Neutrophil (primary cell): ENCODE results near the gene NOTCH3.

ENCODE experiments used
- H3K27ac ChIP-seq: fragments of 200-600 bp; sonication (generic); 2 replicates; pipeline ENCODE4 v1.5.1; 2016; ENCODE audit warnings: mild to moderate bottlenecking, moderate library complexity
- H3K27me3 ChIP-seq: fragments of 200-600 bp; sonication (generic); 2 replicates; pipeline ENCODE4 v1.6.0; 2016; ENCODE audit warnings: mild to moderate bottlenecking
- H3K36me3 ChIP-seq: fragments of 200-600 bp; sonication (generic); 2 replicates; pipeline ENCODE4 v1.5.1; 2017
- H3K4me1 ChIP-seq, 2 experiments: fragments of 200-600 bp in 1 of 2; sonication (generic) in 1 of 2; 1 replicate in 1 of 2; 2 replicates in 1 of 2; pipeline versions ENCODE4 v1.5.1 to v1.6.1; 2013 to 2016; ENCODE audit warnings: low read depth in 1 of 2, low read length in 1 of 2, mild to moderate bottlenecking in 1 of 2, moderate library complexity in 1 of 2; ENCODE audit not compliant: control insufficient read depth in 1 of 2, insufficient read depth in 1 of 2
- H3K4me3 ChIP-seq, 2 experiments: fragments of 200-600 bp in 1 of 2; sonication (generic) in 1 of 2; 1 replicate in 1 of 2; 2 replicates in 1 of 2; pipeline ENCODE4 v1.5.1; 2013 to 2016; ENCODE audit warnings: low read depth in 1 of 2, low read length in 1 of 2, mild to moderate bottlenecking in 1 of 2, moderate library complexity in 1 of 2
- H3K9me3 ChIP-seq: fragments of 200-600 bp; sonication (generic); 2 replicates; pipeline ENCODE4 v1.5.1; 2016
- TF ChIP-seq, protein P1 (sequence below): fragments of 200-600 bp; sonication (generic); IDR thresholded peaks from 2 replicates; pipeline ENCODE4 v1.5.1; 2016; ENCODE audit warnings: antibody characterized with exemption

The NOTCH3 gene

DNA sequence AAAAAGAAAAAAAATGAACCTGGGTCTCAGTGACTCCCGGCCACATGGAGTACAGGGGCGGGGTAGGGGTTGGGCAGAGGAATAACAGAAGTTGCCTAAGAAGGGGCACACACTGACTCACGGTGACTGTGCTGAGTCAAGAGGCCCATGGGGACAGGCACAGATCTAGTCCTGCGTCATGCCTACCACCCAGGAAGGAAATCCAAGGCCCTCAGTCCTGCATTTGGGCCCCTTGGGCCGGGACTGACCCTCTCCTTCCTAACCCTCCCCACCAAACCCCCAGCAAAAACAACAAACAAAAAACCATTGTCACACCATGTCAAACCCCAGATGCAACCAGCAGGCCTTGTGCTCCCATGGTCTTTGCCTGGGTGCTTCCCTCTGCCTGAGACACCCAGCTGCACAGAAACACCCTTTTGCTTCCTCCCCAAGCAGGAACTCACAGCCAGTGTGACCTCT lies 9.6 kb upstream of the NOTCH3 start:
- peak overlapping the region; percentile 96 for H3K27ac ChIP-seq

DNA sequence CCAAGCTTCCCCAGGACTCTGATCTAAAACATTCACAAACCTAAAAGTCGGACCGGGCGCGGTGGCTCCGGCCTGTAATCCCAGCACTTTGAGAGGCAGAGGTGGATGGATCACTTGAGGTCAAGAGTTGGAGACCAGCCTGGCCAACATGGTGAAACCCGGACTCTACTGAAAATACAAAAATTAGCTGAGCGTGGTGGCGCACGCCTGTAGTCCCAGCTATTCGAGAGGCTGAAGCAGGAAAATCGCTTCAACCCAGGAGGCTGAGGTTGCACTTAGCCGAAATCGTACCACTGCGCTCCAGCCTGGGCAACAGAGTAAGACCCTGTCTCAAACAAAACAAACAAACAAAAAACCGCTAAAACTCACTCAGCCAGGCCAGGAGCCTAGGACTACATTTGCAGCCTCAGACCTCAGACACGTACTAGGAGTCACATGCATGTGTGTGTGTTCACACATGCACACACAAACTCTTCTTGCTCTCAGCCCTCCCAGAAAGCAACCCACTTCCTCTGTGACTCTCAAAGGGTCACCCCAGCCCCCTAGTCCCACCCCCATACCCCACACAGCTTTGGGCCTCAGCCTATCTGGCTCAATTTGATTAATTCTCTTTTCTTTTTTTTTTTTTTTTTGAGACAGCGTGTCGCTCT lies 704 bp upstream of the NOTCH3 start:
- no peaks in the 10 kb centered on the region for H3K9me3 ChIP-seq
- H3K27ac ChIP-seq: no peak overlapping the region
- H3K27me3 ChIP-seq: peaks cover 90% of the 10 kb centered on the region
- TF ChIP-seq, protein P1, sequence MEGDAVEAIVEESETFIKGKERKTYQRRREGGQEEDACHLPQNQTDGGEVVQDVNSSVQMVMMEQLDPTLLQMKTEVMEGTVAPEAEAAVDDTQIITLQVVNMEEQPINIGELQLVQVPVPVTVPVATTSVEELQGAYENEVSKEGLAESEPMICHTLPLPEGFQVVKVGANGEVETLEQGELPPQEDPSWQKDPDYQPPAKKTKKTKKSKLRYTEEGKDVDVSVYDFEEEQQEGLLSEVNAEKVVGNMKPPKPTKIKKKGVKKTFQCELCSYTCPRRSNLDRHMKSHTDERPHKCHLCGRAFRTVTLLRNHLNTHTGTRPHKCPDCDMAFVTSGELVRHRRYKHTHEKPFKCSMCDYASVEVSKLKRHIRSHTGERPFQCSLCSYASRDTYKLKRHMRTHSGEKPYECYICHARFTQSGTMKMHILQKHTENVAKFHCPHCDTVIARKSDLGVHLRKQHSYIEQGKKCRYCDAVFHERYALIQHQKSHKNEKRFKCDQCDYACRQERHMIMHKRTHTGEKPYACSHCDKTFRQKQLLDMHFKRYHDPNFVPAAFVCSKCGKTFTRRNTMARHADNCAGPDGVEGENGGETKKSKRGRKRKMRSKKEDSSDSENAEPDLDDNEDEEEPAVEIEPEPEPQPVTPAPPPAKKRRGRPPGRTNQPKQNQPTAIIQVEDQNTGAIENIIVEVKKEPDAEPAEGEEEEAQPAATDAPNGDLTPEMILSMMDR: no peak
- no peak overlapping the region for H3K4me3 ChIP-seq
- H3K4me1 ChIP-seq: no peaks in the 10 kb centered on the region
- H3K36me3 ChIP-seq: no peaks in the 10 kb centered on the region

More for the DNA sequence above, 9.6 kb upstream of the NOTCH3 start:
- Histone ChIP-seq H3K36me3 (no peaks in the 10 kb centered on the region), H3K27me3 (peaks cover 12% of the 10 kb centered on the region), H3K4me1 (peaks cover 26% of the 10 kb centered on the region in 2 experiments), H3K4me3 (peak overlapping the region; percentile 15 to 32), H3K9me3 (no peaks in the 10 kb centered on the region)
- TF ChIP-seq, protein P1: no peak

DNA sequence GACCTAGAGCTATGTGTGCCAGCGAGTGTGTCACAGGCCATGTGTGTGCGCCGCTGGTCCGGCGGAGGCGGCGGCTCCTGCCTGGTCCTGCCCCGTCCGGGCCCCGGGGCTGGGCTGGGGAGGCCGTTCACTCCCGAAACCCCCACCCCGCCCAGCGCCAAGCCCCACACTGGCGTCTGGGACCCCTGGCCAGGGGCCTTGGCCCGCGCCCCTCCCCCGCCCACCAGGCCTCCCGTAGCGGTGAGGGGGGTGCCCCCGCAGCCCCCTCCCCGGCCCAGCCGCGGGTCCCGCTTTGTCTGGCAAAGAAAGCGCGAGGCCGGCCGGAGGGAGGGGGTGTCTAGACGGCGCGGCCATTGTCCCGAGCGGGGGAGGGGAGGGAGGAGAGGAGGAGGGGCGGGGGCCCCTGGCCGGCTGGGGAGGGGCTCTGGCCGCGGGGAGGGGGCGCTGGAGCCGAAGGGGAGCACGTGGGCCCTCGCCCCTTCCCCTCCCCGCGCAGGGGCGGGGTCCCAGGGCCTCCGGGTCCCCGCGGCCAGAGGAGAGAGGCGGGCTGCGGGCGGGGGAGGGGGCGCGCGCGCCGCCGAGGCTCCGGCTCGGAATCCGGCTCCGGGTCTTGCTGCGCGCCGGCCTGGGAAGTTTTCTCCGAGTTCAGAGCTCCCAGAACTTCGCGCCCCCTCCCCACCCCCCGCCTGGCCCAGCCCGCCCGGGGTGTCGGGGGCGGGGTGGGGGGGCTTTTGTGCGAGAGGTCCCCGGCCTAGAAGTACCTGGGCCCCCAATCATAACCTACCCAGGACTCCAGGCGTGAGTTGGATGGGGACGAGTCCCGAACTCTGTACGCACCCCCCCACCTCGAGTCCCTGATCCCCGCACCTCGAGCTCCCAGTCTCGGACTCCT lies 888 bp downstream of the NOTCH3 start:
- no peak overlapping the region for H3K4me3 ChIP-seq
- TF ChIP-seq, protein P1: no peak
- peaks cover 91% of the 10 kb centered on the region for H3K27me3 ChIP-seq
- H3K27ac ChIP-seq: no peak overlapping the region
- no peaks in the 10 kb centered on the region for H3K4me1 ChIP-seq
- H3K9me3 ChIP-seq: no peaks in the 10 kb centered on the region
- no peaks in the 10 kb centered on the region for H3K36me3 ChIP-seq

DNA sequence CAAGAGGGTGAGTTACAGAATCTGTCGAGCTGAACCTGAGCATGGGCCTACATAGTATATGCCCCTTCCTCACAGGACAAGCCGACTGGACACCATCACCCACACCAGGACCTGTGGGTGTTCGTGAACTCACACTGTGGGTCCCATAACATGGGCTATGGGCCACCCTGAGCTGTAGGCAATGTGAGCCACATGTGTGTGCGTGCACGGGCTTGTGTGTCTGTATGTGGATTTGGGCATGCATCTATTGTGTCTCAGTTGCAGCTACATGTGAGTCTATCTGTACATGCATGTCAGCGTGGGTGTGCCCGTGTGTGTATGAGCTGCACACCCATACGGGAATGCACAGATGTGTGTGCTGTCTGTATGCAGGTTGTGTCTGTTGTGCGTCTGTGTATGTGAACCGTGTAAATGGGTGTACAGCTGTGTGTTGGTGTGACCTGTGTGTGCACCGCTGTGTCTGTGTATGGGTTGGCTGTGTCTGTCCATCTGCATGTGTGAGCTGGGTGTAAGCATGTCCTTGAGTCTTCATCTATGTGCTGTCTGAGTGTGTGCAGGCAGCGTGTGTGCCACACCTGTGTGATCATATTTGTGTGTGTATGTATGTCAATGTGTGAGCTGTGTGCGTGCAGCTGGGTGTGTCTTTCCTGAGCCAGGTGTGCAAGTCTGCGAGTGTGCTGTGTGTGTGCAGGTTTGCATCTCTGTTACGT lies 1.7 kb downstream of the NOTCH3 start:
- Histone ChIP-seq H3K36me3 (no peaks in the 10 kb centered on the region), H3K9me3 (no peaks in the 10 kb centered on the region), H3K27ac (no peak overlapping the region), H3K27me3 (peaks cover 93% of the 10 kb centered on the region), H3K4me1 (no peaks in the 10 kb centered on the region), H3K4me3 (no peak overlapping the region)
- TF ChIP-seq, protein P1: no peak

DNA sequence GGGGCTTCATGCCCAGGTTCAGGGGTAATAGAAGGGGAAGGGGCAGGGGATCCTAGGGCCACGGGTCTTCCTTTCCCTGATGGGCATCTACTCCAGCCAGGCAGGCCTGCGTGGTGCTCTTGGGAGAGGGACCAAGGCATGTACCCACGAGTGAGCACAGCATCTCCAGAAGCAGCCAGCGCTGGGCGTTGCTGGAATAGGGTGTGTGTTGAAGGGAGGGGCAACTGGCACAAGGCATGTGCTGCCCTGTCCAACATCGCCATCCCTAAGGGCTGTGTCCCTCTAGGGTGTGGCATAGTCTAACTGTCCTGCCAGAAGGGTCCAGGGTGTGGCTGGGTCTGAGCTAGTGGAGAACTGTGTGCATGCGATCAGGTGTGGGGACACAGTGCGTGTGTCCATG lies 2.9 kb downstream of the NOTCH3 start:
- Histone ChIP-seq H3K27me3 (peaks cover 98% of the 10 kb centered on the region), H3K4me1 (no peaks in the 10 kb centered on the region), H3K4me3 (no peak overlapping the region), H3K36me3 (no peaks in the 10 kb centered on the region), H3K27ac (no peak overlapping the region), H3K9me3 (no peaks in the 10 kb centered on the region)
- TF ChIP-seq, protein P1: no peak
